Glutamatergic neuron (in vitro differentiated cells): ENCODE measurements around the gene NFKB1. TPM values are rescaled to one million over a fixed set of nuclear protein-coding genes. Genes with fewer than 3 reads are reported as not detected.

Experiments
- DNase-seq: peaks from one replicate; pipeline ENCODE4 v3.0.0; 2022
- H3K27ac Mint-ChIP-seq: one replicate; pipeline ENCODE4 v1.8.0; 2020; ENCODE audit warnings: mild to moderate bottlenecking, mixed read lengths, inconsistent platforms; ENCODE audit not compliant: unreplicated experiment
- H3K27me3 Mint-ChIP-seq: one replicate; pipeline ENCODE4 v1.8.0; 2020; ENCODE audit warnings: mild to moderate bottlenecking, moderate library complexity, mixed read lengths, inconsistent platforms; ENCODE audit not compliant: unreplicated experiment
- H3K36me3 Mint-ChIP-seq: one replicate; pipeline ENCODE4 v1.8.0; 2020; ENCODE audit warnings: mild to moderate bottlenecking, mixed read lengths, inconsistent platforms; ENCODE audit not compliant: unreplicated experiment
- H3K4me1 Mint-ChIP-seq: one replicate; pipeline ENCODE4 v1.8.0; 2020; ENCODE audit warnings: mild to moderate bottlenecking, low read depth, mixed read lengths, inconsistent platforms; ENCODE audit not compliant: unreplicated experiment
- H3K4me3 Mint-ChIP-seq: one replicate; pipeline ENCODE4 v1.8.0; 2020; ENCODE audit warnings: mild to moderate bottlenecking, mixed read lengths, inconsistent platforms; ENCODE audit not compliant: unreplicated experiment
- H3K9me3 Mint-ChIP-seq: one replicate; pipeline ENCODE4 v1.8.0; 2020; ENCODE audit warnings: mild to moderate bottlenecking, moderate library complexity, mixed read lengths, inconsistent platforms; ENCODE audit not compliant: unreplicated experiment
- CTCF ChIP-seq: fragments of 200-600 bp; sonication (generic); IDR thresholded peaks from one replicate; pipeline ENCODE4 v1.5.0; 2021; ENCODE audit not compliant: partially characterized antibody, unreplicated experiment
- total RNA-seq: library from RNA; stranded (reverse); fragmentation: NEBNext Ultra II Directional; extraction: Animal tissue kit (Norgen Biotek cat#: 25700); gene quantifications from one replicate; pipeline ENCODE4 v1.2.1, GENCODE V29; 2021; ENCODE audit not compliant: unreplicated experiment

The NFKB1 gene
- total RNA-seq, 1 donor from 2014 or later = 3.2 TPM

GRCh38 chr4:102455750-102456149 lies 45.4 kb upstream of the NFKB1 start:
- Mint-ChIP-seq H3K9me3 (peaks cover 2% of the 10 kb centered on the region), H3K4me3 (no peak overlapping the region), H3K27me3 (peaks cover 2% of the 10 kb centered on the region), H3K4me1 (no peaks in the 10 kb centered on the region), H3K27ac (no peak overlapping the region), H3K36me3 (no peaks in the 10 kb centered on the region)
- no peak for TF ChIP-seq CTCF
- DNase-seq = no peak

GRCh38 chr4:102466298-102466697 lies 34.9 kb upstream of the NFKB1 start:
- Mint-ChIP-seq H3K4me3 (no peak overlapping the region), H3K4me1 (no peaks in the 10 kb centered on the region), H3K27me3 (no peaks in the 10 kb centered on the region), H3K9me3 (no peaks in the 10 kb centered on the region), H3K36me3 (no peaks in the 10 kb centered on the region), H3K27ac (no peak overlapping the region)
- TF ChIP-seq CTCF = no peak
- DNase-seq = no peak

GRCh38 chr4:102469806-102470205 lies 31.4 kb upstream of the NFKB1 start:
- peaks cover 7% of the 10 kb centered on the region for H3K36me3 Mint-ChIP-seq
- H3K4me3 Mint-ChIP-seq = no peak overlapping the region
- H3K27ac Mint-ChIP-seq = no peak overlapping the region
- H3K4me1 Mint-ChIP-seq = no peaks in the 10 kb centered on the region
- no peaks in the 10 kb centered on the region for H3K27me3 Mint-ChIP-seq
- TF ChIP-seq CTCF = no peak
- H3K9me3 Mint-ChIP-seq = peaks cover 3% of the 10 kb centered on the region
- no peak for DNase-seq

- Mint-ChIP-seq H3K27ac (no peak overlapping the region), H3K4me1 (no peaks in the 10 kb centered on the region), H3K27me3 (no peaks in the 10 kb centered on the region), H3K9me3 (peaks cover 3% of the 10 kb centered on the region), H3K4me3 (no peak overlapping the region), H3K36me3 (peaks cover 20% of the 10 kb centered on the region)
- no peak for DNase-seq
- TF ChIP-seq CTCF = no peak
These were observed 28.6 kb upstream of the NFKB1 start for GRCh38 chr4:102472441-102473013.

- no peak overlapping the region for H3K4me3 Mint-ChIP-seq
- no peaks in the 10 kb centered on the region for H3K4me1 Mint-ChIP-seq
- no peak overlapping the region for H3K27ac Mint-ChIP-seq
- peaks cover 3% of the 10 kb centered on the region for H3K9me3 Mint-ChIP-seq
- H3K36me3 Mint-ChIP-seq = peaks cover 22% of the 10 kb centered on the region
- H3K27me3 Mint-ChIP-seq = no peaks in the 10 kb centered on the region
- no peak for TF ChIP-seq CTCF
- DNase-seq = no peak
These were observed 27.7 kb upstream of the NFKB1 start for GRCh38 chr4:102473476-102473875.
